HepG2 (cell line): ENCODE data around the gene PDE6H. TPM values are rescaled to one million over a fixed set of nuclear protein-coding genes. Genes with fewer than 3 reads are reported as not detected.

Experiments
- ATAC-seq: fragments of 200-7000 bp; cut with Tn5 transposase; 3 replicates; pipeline ENCODE4 v1.9.1; 2020; ENCODE audit warnings: mild to moderate bottlenecking, moderate library complexity
- BruUV-seq: library from RNA; stranded (reverse); fragments of 400-500 nt; replicated peaks from 2 replicates; lab custom pipeline; 2021; lab: Mats Ljungman, UMichigan
- CTCF ChIA-PET: fragments of 300-600 bp; formaldehyde crosslinking; extraction: SDS; loops from one replicate; lab custom pipeline; 2021; ENCODE audit warnings: low total read pairs, inconsistent platforms, low intra/inter-chr PET ratio; lab: Yijun Ruan, JAX
- POLR2A ChIA-PET: fragments of 350-600 bp; sonication (Branson Sonifier 250); formaldehyde crosslinking; loops from one replicate; lab custom pipeline; 2020; ENCODE audit warnings: antibody characterized with exemption, inconsistent platforms; lab: Yijun Ruan, JAX
- DNase-seq: peaks from one replicate; pipeline ENCODE4 v3.0.0-alpha.2; 2015; ENCODE audit warnings: low spot score
- FAIRE-seq: peaks from 3 replicates; lab custom pipeline; 2011; peaks lifted over from hg19 to GRCh38; lab: Jason Lieb, UNC
- H2AFZ ChIP-seq: one replicate; pipeline ENCODE4 v1.6.1; 2011; ENCODE audit warnings: low read length, inconsistent platforms
- H3K27ac ChIP-seq: fragments of 300-600 bp; 3 replicates; pipeline ENCODE4 v1.8.0; 2011; ENCODE audit warnings: mixed run types, mild to moderate bottlenecking, mixed read lengths, low read length, inconsistent platforms; ENCODE audit not compliant: insufficient read depth; ENCODE audit errors: extremely low read length
- H3K27me3 ChIP-seq, 2 experiments: fragments of 200-600 bp in 1 of 2; 2 replicates in 1 of 2; 3 replicates in 1 of 2; pipeline versions ENCODE4 v1.6.0 to v1.8.0; 2011; ENCODE audit warnings: low read length in 2 of 2, mild to moderate bottlenecking in 2 of 2, moderate library complexity in 2 of 2, inconsistent platforms in 1 of 2; ENCODE audit not compliant: insufficient read depth in 2 of 2, control insufficient read depth in 1 of 2
- H3K36me3 ChIP-seq, 2 experiments: fragments of 200-600 bp in 1 of 2; replicated peaks in 1 of 2; 2 replicates in 1 of 2; 3 replicates in 1 of 2; pipeline versions ENCODE4 v1.5.1 to v1.8.0; 2011; ENCODE audit warnings: low read length in 2 of 2, inconsistent platforms in 1 of 2; ENCODE audit not compliant: insufficient read depth in 2 of 2, control insufficient read depth in 1 of 2
- H3K4me1 ChIP-seq: 2 replicates; pipeline ENCODE4 v1.5.1; 2012; ENCODE audit warnings: low read length, inconsistent platforms; ENCODE audit not compliant: insufficient read depth
- H3K4me2 ChIP-seq: 2 replicates; pipeline ENCODE4 v1.6.0; 2011; ENCODE audit warnings: low read depth, low read length, inconsistent platforms
- H3K4me3 ChIP-seq, 3 experiments: fragments of 200-600 bp in 1 of 3; sonication (generic), shearing (Covaris generic) in 1 of 3; replicated peaks in 1 of 3; 2 replicates each; pipeline ENCODE4 v1.5.1; 2011 to 2016; ENCODE audit warnings: low read length in 3 of 3, inconsistent platforms in 2 of 3, low read depth in 2 of 3, mild to moderate bottlenecking in 2 of 3, control low read depth in 1 of 3, mixed read lengths in 1 of 3; ENCODE audit not compliant: insufficient read depth in 1 of 3
- H3K79me2 ChIP-seq: one replicate; pipeline ENCODE4 v1.6.1; 2011; ENCODE audit warnings: low read length, inconsistent platforms; ENCODE audit not compliant: insufficient read depth
- H3K9ac ChIP-seq: 2 replicates; pipeline ENCODE4 v1.6.0; 2011; ENCODE audit warnings: mild to moderate bottlenecking, low read depth, low read length, inconsistent platforms; ENCODE audit not compliant: insufficient read depth
- H3K9me3 ChIP-seq: 2 replicates; pipeline ENCODE4 v1.5.1; 2012; ENCODE audit warnings: mild to moderate bottlenecking, low read length
- H4K20me1 ChIP-seq: 2 replicates; pipeline ENCODE4 v1.6.0; 2011; ENCODE audit warnings: inconsistent platforms, mild to moderate bottlenecking, low read length, moderate library complexity; ENCODE audit not compliant: insufficient read depth
- CBX5 ChIP-seq: sonication (generic); formaldehyde crosslinking; IDR thresholded peaks from 2 replicates; pipeline ENCODE4 v1.4.0; 2020; ENCODE audit warnings: missing genetic modification reagents, borderline replicate concordance
- HMG20A ChIP-seq: IDR thresholded peaks from 2 replicates; pipeline ENCODE4 v1.6.1; 2016; ENCODE audit warnings: borderline replicate concordance
- HNF4G ChIP-seq, 2 experiments: sonication (generic) in 1 of 2; formaldehyde crosslinking in 1 of 2; IDR thresholded peaks; 2 replicates each; pipeline versions ENCODE4 v1.4.0 to v1.6.1; 2011 to 2020; ENCODE audit warnings: borderline replicate concordance in 2 of 2, low read depth in 2 of 2, mild to moderate bottlenecking in 2 of 2, low read length in 1 of 2, missing genetic modification reagents in 1 of 2, moderate library complexity in 1 of 2
- HNRNPH1 ChIP-seq: fragments of 200-400 bp; formaldehyde crosslinking; optimal IDR thresholded peaks from 2 replicates; pipeline ENCODE3; 2017; ENCODE audit warnings: mild to moderate bottlenecking, low read depth, low read length
- NFRKB ChIP-seq: fragments of 450-650 bp; IDR thresholded peaks from 2 replicates; pipeline ENCODE4 v1.6.1; 2017
- PPARG ChIP-seq: conservative IDR thresholded peaks from 2 replicates; pipeline ENCODE4 v1.6.1; 2016; ENCODE audit warnings: missing biosample characterization, missing genetic modification reagents
- SRSF1 ChIP-seq: fragments of 200-400 bp; formaldehyde crosslinking; optimal IDR thresholded peaks from 2 replicates; pipeline ENCODE3; 2017; ENCODE audit warnings: mild to moderate bottlenecking, low read depth, low read length, moderate library complexity
- SRY ChIP-seq: sonication (generic); formaldehyde crosslinking; IDR thresholded peaks from 2 replicates; pipeline ENCODE4 v1.8.0; 2022; ENCODE audit warnings: mild to moderate bottlenecking, missing genetic modification reagents
- THAP9 ChIP-seq: sonication (generic); formaldehyde crosslinking; IDR thresholded peaks from 2 replicates; pipeline ENCODE4; 2020; ENCODE audit warnings: missing genetic modification reagents, mild to moderate bottlenecking, borderline replicate concordance
- ZBTB7B ChIP-seq: sonication (generic); formaldehyde crosslinking; IDR thresholded peaks from 2 replicates; pipeline ENCODE4 v1.4.0; 2020; ENCODE audit warnings: missing genetic modification reagents
- ZMYM2 ChIP-seq: sonication (generic); formaldehyde crosslinking; IDR thresholded peaks from 2 replicates; pipeline ENCODE4 v1.8.0; 2022; ENCODE audit warnings: mild to moderate bottlenecking, missing genetic modification reagents
- ZNF280B ChIP-seq: sonication (generic); formaldehyde crosslinking; IDR thresholded peaks from 2 replicates; pipeline ENCODE4 v1.5.0; 2020; ENCODE audit warnings: missing genetic modification reagents, mild to moderate bottlenecking, borderline replicate concordance
- ZNF33A ChIP-seq: sonication (generic); formaldehyde crosslinking; IDR thresholded peaks from 2 replicates; pipeline ENCODE4 v1.5.1; 2020; ENCODE audit warnings: missing genetic modification reagents, mild to moderate bottlenecking, moderate library complexity, borderline replicate concordance
- ZNF431 ChIP-seq: sonication (generic); formaldehyde crosslinking; IDR thresholded peaks from 2 replicates; pipeline ENCODE4 v1.9.0; 2022; ENCODE audit warnings: missing genetic modification reagents, low read depth, mild to moderate bottlenecking, borderline replicate concordance
- WGBS: methylation state at CpG from one replicate; pipeline ENCODE4 v1.1.6; 2017; ENCODE audit warnings: low lambda C conversion rate; 5-methylcytosine and 5-hydroxymethylcytosine counted together
- in situ Hi-C: cut with HindIII; loops from 2 replicates; pipeline ENCODE4 v1.10.0; 2017; ENCODE audit warnings: low pct_unique_long_range_greater_than_20kb; ENCODE audit not compliant: extremely low pct_ligation_motif_present
- intact Hi-C: fragments of 100-400 bp; cut with micrococcal nuclease; formaldehyde crosslinking; loops from one replicate; pipeline ENCODE4 v1.10.0; 2022; ENCODE audit not compliant: unreplicated experiment
- polyA plus RNA-seq, 8 experiments: library from polyadenylated mRNA; depleted of rRNA in 3 of 8; stranded (reverse) in 7 of 8; unstranded in 1 of 8; fragments of >200 nt; fragmentation: Illumina TruSeq in 4 of 8; extraction: Trizol in 4 of 8; gene quantifications; 2 replicates each; pipeline versions ENCODE4 v1.2.1 to v1.2.3, GENCODE V29; 2011 to 2016; ENCODE audit warnings: low read depth in 4 of 8, missing spikeins in 1 of 8, mixed read lengths in 1 of 8; ENCODE audit not compliant: insufficient read depth in 1 of 8
- total RNA-seq, 5 experiments: library from RNA; depleted of rRNA; stranded (reverse); fragments of >200 nt; fragmentation: Illumina TruSeq; extraction: Trizol; gene quantifications; 2 replicates each; pipeline ENCODE4 v1.2.3, GENCODE V29; 2016; ENCODE audit warnings: low read depth in 1 of 5
- TF ChIP-seq, protein P1 (sequence below): sonication (generic); formaldehyde crosslinking; IDR thresholded peaks from 2 replicates; pipeline ENCODE4 v1.4.0; 2020; ENCODE audit warnings: mild to moderate bottlenecking, missing genetic modification reagents

PDE6H gene
- total and polyA plus RNA-seq, 2 of the 13 experiments (the other 11 are each of a cell fraction or from before 2014, with no cell fraction given) = not detected

- H4K20me1 ChIP-seq = no peaks in the 10 kb centered on the region
- BruUV-seq = no TSS peak
- no peaks in the 10 kb centered on the region for H3K36me3 ChIP-seq
- H3K27ac ChIP-seq = no peak overlapping the region
- FAIRE-seq = no peak
- H3K4me3 ChIP-seq = no peak overlapping the region
- no peak overlapping the region for H3K9ac ChIP-seq
- intact Hi-C loops (no loop called here), in situ Hi-C loops (no loop called here)
- H3K79me2 ChIP-seq = no peaks in the 10 kb centered on the region
- no peaks in the 10 kb centered on the region for H3K9me3 ChIP-seq
- ATAC-seq = no peak
- WGBS = 25% methylated on average over 1 of the region's 1 CpG
- H2AFZ ChIP-seq = no peak overlapping the region
- ChIA-PET POLR2A (no interaction called here), CTCF (no interaction called here)
- no peak for TF ChIP-seq HMG20A (CRISPR knock-in tag)
- TF ChIP-seq ZNF280B (CRISPR knock-in tag) = no peak
- TF ChIP-seq SRSF1 = no peak
- TF ChIP-seq, protein P1, sequence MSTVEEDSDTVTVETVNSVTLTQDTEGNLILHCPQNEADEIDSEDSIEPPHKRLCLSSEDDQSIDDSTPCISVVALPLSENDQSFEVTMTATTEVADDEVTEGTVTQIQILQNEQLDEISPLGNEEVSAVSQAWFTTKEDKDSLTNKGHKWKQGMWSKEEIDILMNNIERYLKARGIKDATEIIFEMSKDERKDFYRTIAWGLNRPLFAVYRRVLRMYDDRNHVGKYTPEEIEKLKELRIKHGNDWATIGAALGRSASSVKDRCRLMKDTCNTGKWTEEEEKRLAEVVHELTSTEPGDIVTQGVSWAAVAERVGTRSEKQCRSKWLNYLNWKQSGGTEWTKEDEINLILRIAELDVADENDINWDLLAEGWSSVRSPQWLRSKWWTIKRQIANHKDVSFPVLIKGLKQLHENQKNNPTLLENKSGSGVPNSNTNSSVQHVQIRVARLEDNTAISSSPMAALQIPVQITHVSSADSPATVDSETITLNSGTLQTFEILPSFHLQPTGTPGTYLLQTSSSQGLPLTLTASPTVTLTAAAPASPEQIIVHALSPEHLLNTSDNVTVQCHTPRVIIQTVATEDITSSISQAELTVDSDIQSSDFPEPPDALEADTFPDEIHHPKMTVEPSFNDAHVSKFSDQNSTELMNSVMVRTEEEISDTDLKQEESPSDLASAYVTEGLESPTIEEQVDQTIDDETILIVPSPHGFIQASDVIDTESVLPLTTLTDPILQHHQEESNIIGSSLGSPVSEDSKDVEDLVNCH (CRISPR knock-in tag) = no peak
- no peak for TF ChIP-seq HNF4G (IDR thresholded peaks at IDR 0.05; ENCODE audit: borderline replicate concordance, low read depth, low read length)
- no peak for TF ChIP-seq HNF4G (CRISPR knock-in tag; IDR thresholded peaks at IDR 0.05; ENCODE audit: borderline replicate concordance, low read depth)
- no peak for TF ChIP-seq SRY (CRISPR knock-in tag)
- no peak for TF ChIP-seq ZBTB7B (CRISPR knock-in tag)
- TF ChIP-seq ZNF431 (CRISPR knock-in tag) = no peak
- TF ChIP-seq ZMYM2 = no peak
- no peak for TF ChIP-seq NFRKB
- no peak for TF ChIP-seq HNRNPH1
- TF ChIP-seq CBX5 (CRISPR knock-in tag) = no peak
- no peak for TF ChIP-seq PPARG (CRISPR knock-in tag)
- TF ChIP-seq THAP9 = no peak
- TF ChIP-seq ZNF33A (CRISPR knock-in tag) = no peak
- no peaks in the 10 kb centered on the region for H3K4me1 ChIP-seq
- peaks cover 0 to 1% of the 10 kb centered on the region in 2 experiments; a peak in 3 of 5 replicates for H3K27me3 ChIP-seq
- DNase-seq = no peak
- no peak overlapping the region for H3K4me2 ChIP-seq
Measured at GRCh38 chr12:14984766-14985285, 12.0 kb downstream of the PDE6H start.
